HG02571 (cell line): ENCODE measurements around the gene ZNF367.

Experiments used
- ATAC-seq: cut with Tn5 transposase; IDR thresholded peaks from one replicate; pipeline ENCODE4 v1.9.1; 2021; ENCODE audit warnings: mild to moderate bottlenecking, moderate library complexity; ENCODE audit not compliant: unreplicated experiment

The ZNF367 gene

GRCh38 chr9:96408409-96409280, 9.5 kb downstream of the ZNF367 start:
- no peak for ATAC-seq

DNA sequence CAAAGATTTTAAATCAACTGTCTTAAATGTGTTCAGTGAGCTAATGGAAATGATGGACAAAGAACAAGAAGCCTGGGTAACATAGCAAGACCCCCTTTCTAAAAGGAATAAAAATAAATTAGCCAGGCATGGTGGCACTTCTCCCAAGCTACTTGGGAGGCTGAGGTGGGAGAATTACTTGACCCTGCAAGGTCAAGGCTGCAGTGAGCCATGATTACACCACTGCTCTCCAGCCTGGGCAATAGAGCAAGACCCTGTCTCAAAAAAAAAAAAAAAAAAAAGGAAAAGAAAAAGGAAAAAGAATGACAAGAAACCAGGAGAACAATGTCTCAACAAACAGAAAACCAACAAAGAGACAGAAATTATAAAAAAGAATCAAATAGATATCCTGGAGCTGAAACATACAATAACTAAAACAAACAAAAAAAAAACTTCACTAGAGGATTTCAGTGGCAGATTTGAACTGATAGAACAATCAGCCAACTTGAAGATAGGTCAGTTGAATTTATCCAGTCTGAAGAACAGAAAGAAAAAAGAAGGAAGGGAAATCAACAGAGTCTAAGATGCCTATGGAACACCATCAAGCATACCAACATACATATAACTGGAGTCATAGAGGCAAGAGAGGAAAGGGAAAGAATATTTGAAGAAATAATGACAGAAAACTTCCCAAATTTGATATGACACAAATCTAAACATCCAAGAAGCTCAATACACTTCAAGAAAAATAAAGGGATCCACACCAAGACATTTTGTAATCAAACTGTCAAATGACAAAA, 17.8 kb downstream of the ZNF367 start:
- ATAC-seq: no peak

GRCh38 chr9:96399325-96399633, 18.9 kb downstream of the ZNF367 start:
- no peak for ATAC-seq

GRCh38 chr9:96398582-96399324, 19.4 kb downstream of the ZNF367 start:
- ATAC-seq: no peak

GRCh38 chr9:96395964-96396363, 22.2 kb downstream of the ZNF367 start:
- no peak for ATAC-seq

- ATAC-seq: no peak
These were observed 23.2 kb downstream of the ZNF367 start for GRCh38 chr9:96394832-96395496.

DNA sequence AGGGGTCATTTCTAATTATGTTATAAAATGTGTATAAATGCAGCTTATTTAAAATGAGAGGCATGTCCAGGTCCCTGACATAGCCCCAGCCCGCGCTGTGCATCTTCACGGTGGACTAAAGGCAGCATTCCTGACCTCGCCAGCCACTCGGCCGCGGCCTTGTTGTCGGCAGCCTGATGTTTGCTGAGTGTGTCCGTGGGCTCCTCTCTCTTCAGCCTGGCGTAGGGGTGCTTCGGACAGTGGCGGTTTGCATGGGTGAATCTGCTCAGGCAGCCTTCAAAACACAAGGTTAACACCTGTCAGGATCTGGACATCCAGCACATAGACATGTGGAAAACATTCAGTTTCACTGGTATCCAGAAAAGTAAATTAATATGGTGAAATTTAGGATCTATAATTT, 25.9 kb downstream of the ZNF367 start:
- ATAC-seq: no peak

DNA sequence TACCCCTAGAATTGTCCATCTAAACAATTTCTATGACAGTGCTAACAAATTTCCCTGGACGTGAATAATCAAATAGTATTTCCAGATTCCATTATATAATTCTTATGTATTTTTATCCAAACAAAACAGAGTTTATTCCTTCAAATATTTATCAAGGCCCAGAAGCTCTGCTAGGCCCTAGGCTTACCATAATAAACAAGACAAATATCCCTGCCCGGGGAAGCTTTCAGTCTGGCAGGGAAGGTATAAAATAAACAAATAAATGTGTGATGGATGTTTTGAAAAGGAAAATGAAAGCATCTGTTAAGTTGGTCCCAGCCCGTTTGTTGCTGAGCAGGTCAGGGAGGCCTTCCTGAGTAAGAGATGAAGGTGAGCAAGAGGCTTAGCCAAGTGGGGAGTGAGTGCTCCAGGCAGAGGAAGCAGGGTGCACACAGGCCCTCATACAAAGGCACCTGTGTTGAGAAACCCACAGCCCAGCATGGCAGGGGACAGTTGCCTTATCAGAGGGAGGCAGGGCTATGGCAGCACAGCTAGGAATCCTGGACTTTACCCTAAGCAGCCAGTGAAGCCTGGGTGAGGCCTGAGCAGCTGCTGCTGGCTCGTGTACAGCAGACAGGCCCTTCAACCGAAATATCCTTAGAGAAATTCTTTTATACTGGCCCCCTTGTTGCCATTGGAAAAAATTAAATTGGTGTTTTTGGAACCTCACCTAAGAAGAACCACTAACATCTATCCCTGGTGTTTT, 27.0 kb downstream of the ZNF367 start:
- no peak for ATAC-seq

DNA sequence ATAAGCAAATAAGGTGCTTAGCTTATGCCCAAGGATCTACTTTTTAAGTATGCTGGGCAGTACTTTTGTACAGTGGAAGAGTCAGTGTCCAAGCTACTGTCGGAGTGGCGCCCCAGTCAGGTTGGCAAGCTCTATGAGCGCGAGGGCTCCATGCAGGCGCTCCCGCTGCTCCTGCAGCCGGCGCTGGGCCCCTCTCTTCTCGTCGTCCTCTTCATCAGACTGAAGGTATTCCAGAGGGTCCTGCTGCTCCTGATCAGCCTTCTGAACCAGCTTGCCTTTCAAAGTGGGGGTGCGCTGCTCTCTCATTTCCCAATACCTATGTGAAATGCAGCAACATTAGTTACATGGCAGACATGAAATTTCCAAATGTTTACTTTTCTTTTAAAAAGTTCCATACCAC, 30.0 kb downstream of the ZNF367 start:
- ATAC-seq: no peak

DNA sequence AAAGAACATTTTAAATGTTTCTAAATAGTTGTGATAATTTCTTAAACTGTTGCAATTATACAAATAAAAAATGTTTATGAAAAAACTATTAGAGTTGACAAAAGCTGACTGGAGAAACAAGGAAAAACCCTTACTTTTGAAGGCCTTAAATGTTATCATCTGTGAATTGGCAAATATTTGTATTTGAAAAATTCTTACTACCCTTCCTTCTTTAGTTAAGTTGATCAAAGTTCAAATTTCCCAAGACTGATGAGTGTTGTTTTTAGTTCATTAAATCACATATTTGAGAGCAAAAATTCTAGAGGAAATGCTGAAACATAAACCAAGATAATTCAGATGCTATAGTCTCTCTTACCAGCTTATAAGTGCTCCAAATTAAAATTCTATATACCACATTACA, 32.0 kb downstream of the ZNF367 start:
- no peak for ATAC-seq

DNA sequence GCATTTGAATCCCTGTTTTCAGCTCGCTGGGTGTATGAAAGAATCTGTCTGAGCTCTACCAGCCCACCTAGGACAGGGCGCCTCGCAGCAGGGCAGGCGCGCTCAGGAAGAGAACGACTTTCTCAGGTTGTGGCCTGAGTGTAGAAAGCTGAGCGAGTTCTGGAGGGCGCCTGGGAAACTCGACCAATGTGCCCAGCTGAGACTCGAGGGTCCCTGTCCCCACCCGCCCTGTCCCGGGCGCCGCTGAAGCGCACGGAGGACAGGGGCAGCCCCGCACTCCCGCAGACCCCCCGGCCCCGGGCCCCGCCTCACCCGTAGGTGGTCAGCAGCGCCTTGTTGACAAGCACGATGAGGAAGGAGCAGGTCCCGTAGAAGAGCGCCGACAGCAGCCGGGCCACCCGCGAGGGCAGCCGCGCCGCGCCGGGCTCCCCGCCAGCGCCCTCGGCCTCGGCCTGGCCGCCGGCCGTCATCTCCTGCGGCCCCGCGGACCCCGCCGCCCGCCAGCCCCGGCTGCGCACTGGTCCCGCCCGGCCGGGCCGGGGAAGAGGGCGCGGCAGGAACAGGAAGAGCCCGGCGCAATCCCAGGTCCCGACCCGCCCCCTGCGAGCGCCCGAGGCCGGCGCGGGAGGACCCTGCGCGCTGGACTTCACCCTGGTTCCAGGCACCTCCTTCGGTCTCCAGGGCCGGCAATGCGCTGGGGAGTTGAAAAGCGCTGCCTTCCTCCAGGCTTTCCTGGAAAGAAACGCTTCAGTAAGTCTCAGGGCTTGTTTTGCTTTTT, 34.8 kb downstream of the ZNF367 start, which contains the start of gene SLC35D2:
SLC35D2 (minus strand) TSS at position 547 of the 778 bp plus-strand sequence; CDS start at position 470, 77 bp downstream.
- ATAC-seq: no peak

DNA sequence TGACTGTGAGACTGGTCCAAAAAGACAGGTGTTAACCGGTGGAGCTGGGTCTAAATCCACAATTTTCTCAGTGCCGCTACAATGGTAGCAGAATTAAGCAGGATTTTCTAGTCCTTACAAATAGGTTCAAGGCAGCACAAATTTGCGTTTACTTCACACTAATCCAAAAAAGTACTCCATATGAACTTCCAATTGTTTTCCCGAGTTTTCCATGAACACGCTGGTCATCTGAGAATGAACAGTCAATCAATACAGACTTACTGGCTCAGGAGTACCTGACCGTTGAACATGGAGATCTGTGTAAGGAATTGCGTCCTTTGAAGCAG, 35.4 kb downstream of the ZNF367 start:
- no peak for ATAC-seq

DNA sequence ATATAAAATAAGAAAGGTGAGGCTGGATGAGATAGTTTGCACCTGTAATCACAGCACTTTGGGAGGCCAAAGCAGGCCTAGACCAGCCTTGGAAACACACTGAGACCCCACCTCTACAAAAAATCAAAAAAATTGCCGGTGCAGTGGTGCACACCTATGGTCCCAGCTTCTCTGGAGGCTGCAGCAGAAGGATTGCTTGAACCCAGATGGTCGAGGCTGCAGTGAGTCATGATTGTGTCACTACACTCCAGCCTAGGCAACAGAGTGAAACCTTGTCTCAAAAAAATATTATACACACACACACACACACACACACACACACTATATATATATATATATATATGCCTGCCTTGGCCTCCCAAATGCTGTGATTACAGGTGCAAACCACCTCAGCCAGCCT, 36.0 kb downstream of the ZNF367 start:
- ATAC-seq: no peak

DNA sequence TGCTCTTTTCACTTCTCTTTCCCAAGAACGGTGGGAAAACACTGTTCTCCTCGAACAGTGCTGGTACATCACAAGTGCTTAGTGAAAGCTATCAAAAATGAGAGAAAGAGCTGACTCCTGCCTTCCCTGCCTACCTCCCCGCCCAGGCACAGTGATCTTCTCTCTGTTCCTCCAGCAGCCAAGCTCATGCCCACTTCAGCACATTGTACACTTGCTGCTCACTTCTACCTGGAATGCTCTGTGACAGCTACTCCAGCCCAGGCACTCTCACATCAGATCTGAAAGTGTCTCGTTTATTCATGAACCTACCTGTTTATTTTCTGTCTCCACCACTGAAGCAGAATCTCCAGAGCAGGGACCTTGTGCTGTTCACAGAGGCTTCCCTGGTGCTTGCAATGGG, 36.5 kb downstream of the ZNF367 start:
- no peak for ATAC-seq

GRCh38 chr9:96381125-96381524, 37.0 kb downstream of the ZNF367 start:
- no peak for ATAC-seq

DNA sequence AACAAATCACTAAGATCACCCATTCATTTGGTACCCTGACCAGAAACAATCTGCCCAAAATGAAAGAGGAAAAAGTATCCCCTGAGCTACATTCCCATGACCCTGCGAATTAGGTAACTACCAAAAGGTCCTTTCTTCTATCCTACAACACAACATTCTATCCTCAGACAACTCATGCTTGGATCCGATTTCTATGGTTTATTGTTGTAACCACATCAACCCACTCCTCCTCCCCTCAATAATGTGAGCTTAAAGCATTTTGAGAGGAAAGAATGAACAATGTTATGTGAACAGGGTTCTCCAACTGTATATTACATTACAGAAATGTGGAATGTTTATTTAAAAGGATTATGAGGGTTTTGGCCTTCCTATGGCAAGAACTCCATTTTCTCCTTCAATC, 38.7 kb downstream of the ZNF367 start:
- no peak for ATAC-seq

- ATAC-seq: no peak
These were observed 40.0 kb downstream of the ZNF367 start for GRCh38 chr9:96378187-96378586.

- ATAC-seq: no peak
These were observed 41.0 kb downstream of the ZNF367 start for GRCh38 chr9:96376891-96377874.
